Dendritic cell treated with granulocyte-macrophage colony-stimulating factor and Interleukin-4, amounts not matched to agents 40 ng/mL and 50 ng/mL, for 4 days (primary cell): ENCODE data around the gene PSMD13.
A peak's percentile ranks its signal among the peaks of the same experiment; 100 is the strongest.

Experiments used
- H3K27ac Mint-ChIP-seq: one replicate; pipeline ENCODE4 v1.8.0; 2022; ENCODE audit warnings: mild to moderate bottlenecking, mixed read lengths
- H3K27me3 Mint-ChIP-seq: one replicate; pipeline ENCODE4 v1.8.0; 2022; ENCODE audit warnings: mild to moderate bottlenecking, mixed read lengths
- H3K36me3 Mint-ChIP-seq: one replicate; pipeline ENCODE4 v1.8.0; 2022; ENCODE audit warnings: low read depth, mixed read lengths
- H3K4me1 Mint-ChIP-seq: one replicate; pipeline ENCODE4 v1.8.0; 2022; ENCODE audit warnings: low read depth, mixed read lengths
- H3K4me3 Mint-ChIP-seq: one replicate; pipeline ENCODE4 v1.8.0; 2022; ENCODE audit warnings: mild to moderate bottlenecking, moderate library complexity, mixed read lengths
- H3K9me3 Mint-ChIP-seq: one replicate; pipeline ENCODE4 v1.8.0; 2022; ENCODE audit warnings: mixed read lengths
- intact Hi-C: fragments of 100-400 bp; cut with micrococcal nuclease; formaldehyde crosslinking; loops from one replicate; pipeline ENCODE4 v1.15.0; 2022

Gene PSMD13

DNA sequence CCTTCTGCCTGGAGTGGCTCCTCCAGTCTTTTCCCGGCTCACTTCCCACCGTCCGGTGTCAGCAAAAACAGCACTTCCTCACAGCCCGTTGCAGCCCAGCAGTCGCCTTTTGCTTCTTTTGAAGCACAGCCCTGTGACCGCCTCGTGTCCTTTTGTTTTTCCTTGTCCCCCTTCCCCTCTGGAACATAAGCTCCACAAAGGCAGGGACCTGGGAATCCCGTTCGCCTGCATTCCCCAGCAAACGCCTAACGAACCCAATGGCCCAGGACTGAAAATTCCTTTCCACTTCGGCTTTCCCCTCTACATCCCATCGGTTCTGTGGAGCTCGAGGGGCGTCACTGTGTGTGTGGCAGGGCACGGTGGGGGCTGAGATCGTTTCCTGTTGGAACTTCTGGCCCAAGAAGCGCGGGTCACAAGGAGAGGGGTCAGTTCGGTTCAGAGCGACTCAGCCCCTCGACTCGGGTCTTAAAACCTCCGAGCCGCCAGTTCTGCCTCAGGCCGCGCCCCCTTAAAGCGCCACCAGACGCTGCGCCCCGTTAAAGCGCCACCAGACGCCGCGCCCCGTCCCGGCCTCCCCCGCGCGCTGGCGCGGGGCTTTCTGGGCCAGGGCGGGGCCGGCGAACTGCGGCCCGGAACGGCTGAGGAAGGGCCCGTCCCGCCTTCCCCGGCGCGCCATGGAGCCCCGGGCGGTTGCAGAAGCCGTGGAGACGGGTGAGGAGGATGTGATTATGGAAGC is 28.4 kb upstream of the PSMD13 start:
- Mint-ChIP-seq H3K4me3 (peak overlapping the region; percentile 87), H3K27ac (peak overlapping the region; percentile 99), H3K27me3 (no peaks in the 10 kb centered on the region), H3K9me3 (no peaks in the 10 kb centered on the region), H3K4me1 (peaks cover 61% of the 10 kb centered on the region), H3K36me3 (peaks cover 98% of the 10 kb centered on the region)
- intact Hi-C loops = loop anchor here (1.0 to 10.0 kb wide), 2 partner anchors 28 to 296 kb away; partner anchors contain the start of genes PSMD13, RNH1 and SIRT3

GRCh38 chr11:208917-209260 is 27.9 kb upstream of the PSMD13 start:
- Mint-ChIP-seq H3K27me3 (no peaks in the 10 kb centered on the region), H3K4me3 (peak overlapping the region; percentile 87), H3K27ac (peak overlapping the region; percentile 99), H3K4me1 (peaks cover 56% of the 10 kb centered on the region), H3K36me3 (peaks cover 98% of the 10 kb centered on the region), H3K9me3 (no peaks in the 10 kb centered on the region)
- intact Hi-C loops = loop anchor here (1.0 to 10.0 kb wide), 2 partner anchors 27 to 296 kb away; partner anchors contain the start of genes PSMD13, RNH1 and SIRT3

DNA sequence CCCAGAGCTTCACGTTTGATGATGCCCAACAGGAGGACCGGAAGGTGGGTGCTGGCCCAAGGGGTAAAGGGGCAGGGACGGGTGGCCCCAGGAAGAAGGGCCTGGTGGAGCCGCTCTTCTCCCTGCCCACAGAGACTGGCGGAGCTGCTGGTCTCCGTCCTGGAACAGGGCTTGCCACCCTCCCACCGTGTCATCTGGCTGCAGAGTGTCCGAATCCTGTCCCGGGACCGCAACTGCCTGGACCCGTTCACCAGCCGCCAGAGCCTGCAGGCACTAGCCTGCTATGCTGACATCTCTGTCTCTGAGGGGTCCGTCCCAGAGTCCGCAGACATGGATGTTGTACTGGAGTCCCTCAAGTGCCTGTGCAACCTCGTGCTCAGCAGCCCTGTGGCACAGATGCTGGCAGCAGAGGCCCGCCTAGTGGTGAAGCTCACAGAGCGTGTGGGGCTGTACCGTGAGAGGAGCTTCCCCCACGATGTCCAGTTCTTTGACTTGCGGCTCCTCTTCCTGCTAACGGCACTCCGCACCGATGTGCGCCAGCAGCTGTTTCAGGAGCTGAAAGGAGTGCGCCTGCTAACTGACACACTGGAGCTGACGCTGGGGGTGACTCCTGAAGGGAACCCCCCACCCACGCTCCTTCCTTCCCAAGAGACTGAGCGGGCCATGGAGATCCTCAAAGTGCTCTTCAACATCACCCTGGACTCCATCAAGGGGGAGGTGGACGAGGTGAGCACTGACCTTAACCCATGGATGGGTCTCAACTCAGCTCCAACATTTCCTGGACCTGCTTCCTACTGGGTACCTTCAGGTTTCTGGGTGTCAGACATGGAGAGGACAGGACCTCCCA is 27.3 kb upstream of the PSMD13 start:
- peaks cover 98% of the 10 kb centered on the region for H3K36me3 Mint-ChIP-seq

GRCh38 chr11:210122-210802 is 26.5 kb upstream of the PSMD13 start:
- Mint-ChIP-seq H3K27me3 (no peaks in the 10 kb centered on the region), H3K9me3 (no peaks in the 10 kb centered on the region), H3K27ac (peak overlapping the region; percentile 99), H3K4me3 (peak overlapping the region; percentile 87), H3K4me1 (peaks cover 45% of the 10 kb centered on the region), H3K36me3 (peaks cover 98% of the 10 kb centered on the region)
- intact Hi-C loops = no loop called here

More for the DNA sequence above, 27.3 kb upstream of the PSMD13 start:
- Mint-ChIP-seq H3K27ac (peak overlapping the region; percentile 99), H3K9me3 (no peaks in the 10 kb centered on the region), H3K27me3 (no peaks in the 10 kb centered on the region), H3K4me3 (peak overlapping the region; percentile 87), H3K4me1 (peaks cover 50% of the 10 kb centered on the region)
- intact Hi-C loops = loop anchor here (10.0 kb wide), 1 partner anchor 295 kb away; the partner anchor contains the start of gene RNH1

GRCh38 chr11:210803-211180 is 26.0 kb upstream of the PSMD13 start:
- no peaks in the 10 kb centered on the region for H3K27me3 Mint-ChIP-seq
- no peaks in the 10 kb centered on the region for H3K9me3 Mint-ChIP-seq
- H3K27ac Mint-ChIP-seq = peak overlapping the region; percentile 99
- H3K4me3 Mint-ChIP-seq = no peak overlapping the region
- H3K4me1 Mint-ChIP-seq = peaks cover 41% of the 10 kb centered on the region
- intact Hi-C loops = no loop called here
- H3K36me3 Mint-ChIP-seq = peaks cover 98% of the 10 kb centered on the region

DNA sequence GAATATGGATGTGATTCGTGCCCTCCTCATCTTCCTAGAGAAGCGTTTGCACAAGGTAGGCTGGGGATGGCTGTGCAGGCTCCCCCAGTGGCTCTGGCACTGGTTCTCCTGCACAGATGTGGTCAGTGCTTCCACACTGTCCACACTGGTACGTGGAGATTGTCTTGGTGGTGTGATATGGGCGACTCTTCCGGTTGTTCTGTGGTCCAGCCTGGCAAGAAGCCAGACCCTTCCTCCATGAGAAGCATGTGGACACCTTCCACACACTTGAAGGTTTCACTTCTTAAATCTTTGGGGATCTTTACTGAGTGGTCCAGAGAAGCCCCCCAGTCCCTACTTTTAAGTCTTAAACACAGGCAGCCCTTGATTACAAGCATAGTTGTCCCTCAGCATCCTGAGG is 25.5 kb upstream of the PSMD13 start:
- Mint-ChIP-seq H3K36me3 (peaks cover 100% of the 10 kb centered on the region), H3K9me3 (no peaks in the 10 kb centered on the region), H3K4me1 (peaks cover 36% of the 10 kb centered on the region), H3K27ac (peak overlapping the region; percentile 99), H3K27me3 (no peaks in the 10 kb centered on the region), H3K4me3 (no peak overlapping the region)
- intact Hi-C loops = no loop called here

- Mint-ChIP-seq H3K36me3 (peaks cover 97% of the 10 kb centered on the region), H3K4me3 (no peak overlapping the region), H3K27me3 (no peaks in the 10 kb centered on the region), H3K27ac (no peak overlapping the region), H3K4me1 (peaks cover 31% of the 10 kb centered on the region), H3K9me3 (no peaks in the 10 kb centered on the region)
- intact Hi-C loops = no loop called here
These were observed 25.0 kb upstream of the PSMD13 start for GRCh38 chr11:211741-212140.

DNA sequence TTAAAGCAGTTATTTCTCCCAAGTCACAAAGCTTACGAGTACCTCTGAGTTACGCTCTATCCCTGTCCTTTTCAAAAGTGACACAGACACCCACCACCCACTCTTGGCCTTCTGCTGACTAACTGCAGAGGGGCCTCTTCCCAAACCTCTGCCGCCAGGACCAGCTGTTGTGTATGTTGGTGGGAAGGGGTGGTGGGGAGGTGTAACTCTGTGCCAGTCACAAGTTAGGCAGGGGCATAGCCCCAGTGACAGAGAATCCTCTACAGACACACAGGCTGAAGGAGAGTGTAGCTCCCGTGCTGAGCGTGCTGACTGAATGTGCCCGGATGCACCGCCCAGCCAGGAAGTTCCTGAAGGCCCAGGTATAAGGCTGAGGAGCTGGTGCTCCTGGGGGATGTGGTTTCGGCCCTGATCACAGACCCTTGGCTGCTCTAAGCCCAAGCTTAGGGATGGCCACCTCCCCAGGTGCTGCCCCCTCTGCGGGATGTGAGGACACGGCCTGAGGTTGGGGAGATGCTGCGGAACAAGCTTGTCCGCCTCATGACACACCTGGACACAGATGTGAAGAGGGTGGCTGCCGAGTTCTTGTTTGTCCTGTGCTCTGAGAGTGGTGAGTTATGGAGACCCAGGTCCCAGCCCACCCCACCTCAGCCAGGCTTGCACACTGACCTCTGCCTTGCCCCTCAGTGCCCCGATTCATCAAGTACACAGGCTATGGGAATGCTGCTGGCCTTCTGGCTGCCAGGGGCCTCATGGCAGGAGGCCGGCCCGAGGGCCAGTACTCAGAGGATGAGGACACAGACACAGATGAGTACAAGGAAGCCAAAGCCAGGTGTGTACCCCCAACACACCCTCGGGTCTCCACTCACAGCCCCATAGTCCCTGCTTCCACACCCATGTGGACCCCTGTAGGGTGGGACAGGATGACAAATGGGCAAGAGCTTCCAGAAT is 24.4 kb upstream of the PSMD13 start:
- peaks cover 90% of the 10 kb centered on the region for H3K36me3 Mint-ChIP-seq
- no peaks in the 10 kb centered on the region for H3K9me3 Mint-ChIP-seq
- H3K27ac Mint-ChIP-seq = no peak overlapping the region
- peaks cover 32% of the 10 kb centered on the region for H3K4me1 Mint-ChIP-seq
- intact Hi-C loops = no loop called here
- no peak overlapping the region for H3K4me3 Mint-ChIP-seq
- H3K27me3 Mint-ChIP-seq = no peaks in the 10 kb centered on the region

GRCh38 chr11:213111-213510 is 23.7 kb upstream of the PSMD13 start:
- intact Hi-C loops = no loop called here
- Mint-ChIP-seq H3K36me3 (peaks cover 88% of the 10 kb centered on the region), H3K27me3 (no peaks in the 10 kb centered on the region), H3K9me3 (no peaks in the 10 kb centered on the region), H3K4me3 (no peak overlapping the region), H3K27ac (no peak overlapping the region), H3K4me1 (peaks cover 39% of the 10 kb centered on the region)

GRCh38 chr11:214083-214482 is 22.7 kb upstream of the PSMD13 start:
- no peaks in the 10 kb centered on the region for H3K27me3 Mint-ChIP-seq
- intact Hi-C loops = no loop called here
- peaks cover 29% of the 10 kb centered on the region for H3K4me1 Mint-ChIP-seq
- no peak overlapping the region for H3K4me3 Mint-ChIP-seq
- peaks cover 85% of the 10 kb centered on the region for H3K36me3 Mint-ChIP-seq
- H3K27ac Mint-ChIP-seq = no peak overlapping the region
- no peaks in the 10 kb centered on the region for H3K9me3 Mint-ChIP-seq

DNA sequence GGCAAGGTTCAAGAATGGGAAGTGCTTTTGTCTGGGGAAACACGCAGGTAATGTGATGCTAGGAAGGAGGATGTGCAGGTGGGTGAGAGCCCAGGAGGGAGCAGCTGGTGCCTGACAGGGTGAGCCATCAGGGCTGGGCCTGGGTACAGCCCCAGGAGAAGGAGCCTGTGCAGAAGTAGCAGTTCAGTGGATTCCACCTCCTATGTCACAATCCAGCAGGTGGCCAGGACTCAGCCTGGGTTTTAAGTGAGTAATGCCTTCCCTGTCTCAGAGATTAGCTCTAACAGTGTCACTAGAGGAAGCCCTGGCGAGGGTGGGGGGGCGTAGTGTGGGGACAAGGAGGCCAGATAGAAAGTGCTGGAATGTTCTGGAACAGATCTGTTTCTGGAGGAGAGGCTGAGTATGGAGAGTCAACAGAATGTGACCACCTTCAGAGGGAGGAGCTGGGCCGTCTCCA is 21.2 kb upstream of the PSMD13 start:
- Mint-ChIP-seq H3K36me3 (peaks cover 75% of the 10 kb centered on the region), H3K4me3 (no peak overlapping the region), H3K9me3 (no peaks in the 10 kb centered on the region), H3K4me1 (peaks cover 17% of the 10 kb centered on the region), H3K27ac (no peak overlapping the region), H3K27me3 (no peaks in the 10 kb centered on the region)
- intact Hi-C loops = no loop called here

DNA sequence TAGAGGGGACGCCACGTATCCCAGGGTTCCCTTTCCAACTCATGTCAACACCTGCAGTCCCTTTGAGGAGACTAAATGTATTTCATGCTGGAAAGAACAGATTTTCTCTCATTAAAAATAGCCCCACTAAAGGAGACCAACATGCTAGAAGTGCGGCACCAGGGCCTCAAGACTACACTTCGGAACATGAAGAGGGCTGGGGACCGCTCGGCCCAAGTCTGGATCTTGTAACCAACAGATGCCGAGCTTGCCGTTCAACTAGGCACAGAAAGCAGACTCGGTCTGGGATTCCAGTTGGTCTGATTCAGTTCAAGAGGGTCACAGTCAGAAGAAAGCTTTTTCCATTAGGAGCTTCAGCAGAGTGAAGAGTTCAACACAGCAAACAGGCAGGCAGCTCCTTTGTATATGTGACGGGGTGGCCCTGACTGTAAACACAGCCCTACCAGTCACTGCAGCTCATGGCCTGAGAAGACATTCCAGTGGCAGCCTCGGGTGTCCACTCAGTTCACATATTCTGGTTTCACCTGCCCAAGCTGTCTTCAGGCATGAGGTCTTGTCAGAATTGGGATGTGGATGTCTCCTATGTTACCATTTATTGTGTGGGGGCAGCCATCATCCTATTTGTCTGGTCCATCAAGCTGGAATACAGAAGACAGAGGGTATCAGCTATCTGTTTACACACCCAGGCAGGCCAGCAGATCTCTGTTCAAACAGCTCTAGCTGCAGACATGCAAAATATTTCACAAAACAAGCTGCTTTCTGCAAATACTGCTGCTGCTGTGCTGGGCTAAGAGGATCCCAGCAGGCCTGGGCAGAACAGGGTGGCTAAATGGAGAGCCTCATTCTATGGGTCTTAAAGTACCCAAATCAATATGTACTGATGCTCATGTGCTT is 20.4 kb upstream of the PSMD13 start:
- peaks cover 68% of the 10 kb centered on the region for H3K36me3 Mint-ChIP-seq
- no peak overlapping the region for H3K27ac Mint-ChIP-seq
- no peak overlapping the region for H3K4me3 Mint-ChIP-seq
- H3K27me3 Mint-ChIP-seq = no peaks in the 10 kb centered on the region
- peaks cover 10% of the 10 kb centered on the region for H3K4me1 Mint-ChIP-seq
- intact Hi-C loops = no loop called here
- H3K9me3 Mint-ChIP-seq = no peaks in the 10 kb centered on the region
